H9 (cell line): ENCODE measurements around the gene CNNM2. TPM values are rescaled to one million over a fixed set of nuclear protein-coding genes. Genes with fewer than 3 reads are reported as not detected.
A peak's percentile ranks its signal among the peaks of the same experiment; 100 is the strongest.

Source experiments
- DNase-seq: peaks from one replicate; pipeline ENCODE4 v3.0.0-alpha.2; 2017
- H2AFZ ChIP-seq: one replicate; pipeline ENCODE4 v1.6.1; 2013; ENCODE audit warnings: mild to moderate bottlenecking, low read length, control low read depth, moderate library complexity
- H2AK5ac ChIP-seq: 2 replicates; pipeline ENCODE4 v1.6.1; 2013; ENCODE audit warnings: low read length, control low read depth, mixed read lengths; ENCODE audit not compliant: insufficient read length
- H2BK120ac ChIP-seq: one replicate; pipeline ENCODE4 v1.6.1; 2013; ENCODE audit warnings: low read depth, mild to moderate bottlenecking, low read length, control low read depth, inconsistent platforms; ENCODE audit not compliant: poor library complexity, severe bottlenecking
- H2BK12ac ChIP-seq: 2 replicates; pipeline ENCODE4 v1.6.1; 2013; ENCODE audit warnings: low read length, control low read depth, mixed read lengths, low read depth; ENCODE audit not compliant: insufficient read length
- H2BK15ac ChIP-seq: 2 replicates; pipeline ENCODE4 v1.6.1; 2013; ENCODE audit warnings: low read depth, low read length, control low read depth
- H2BK20ac ChIP-seq: one replicate; pipeline ENCODE4 v1.6.1; 2013; ENCODE audit warnings: low read depth, mild to moderate bottlenecking, low read length, control low read depth, inconsistent platforms; ENCODE audit not compliant: poor library complexity, severe bottlenecking
- H2BK5ac ChIP-seq: 2 replicates; pipeline ENCODE4 v1.6.1; 2013; ENCODE audit warnings: low read length, control low read depth, mixed read lengths; ENCODE audit not compliant: insufficient read length
- H3K14ac ChIP-seq: 2 replicates; pipeline ENCODE4 v1.6.1; 2013; ENCODE audit warnings: low read length, control low read depth; ENCODE audit not compliant: insufficient read depth
- H3K18ac ChIP-seq: 2 replicates; pipeline ENCODE4 v1.6.1; 2013; ENCODE audit warnings: low read depth, mild to moderate bottlenecking, mixed read lengths, low read length, control low read depth; ENCODE audit not compliant: insufficient read length
- H3K23ac ChIP-seq: 2 replicates; pipeline ENCODE4 v1.6.1; 2013; ENCODE audit warnings: low read length, control low read depth, mixed read lengths, low read depth; ENCODE audit not compliant: insufficient read length
- H3K23me2 ChIP-seq: 2 replicates; pipeline ENCODE4 v1.6.1; 2013; ENCODE audit warnings: low read depth, mild to moderate bottlenecking, mixed read lengths, low read length, control low read depth; ENCODE audit not compliant: insufficient read length, poor library complexity, severe bottlenecking
- H3K27ac ChIP-seq: 2 replicates; pipeline ENCODE4 v1.5.1; 2013; ENCODE audit warnings: low read length, control low read depth, mixed read lengths, low read depth; ENCODE audit not compliant: insufficient read length
- H3K27me3 ChIP-seq: 2 replicates; pipeline ENCODE4 v1.6.1; 2013; ENCODE audit warnings: low read length, control low read depth, inconsistent platforms; ENCODE audit not compliant: insufficient read depth
- H3K4ac ChIP-seq: 2 replicates; pipeline ENCODE4 v1.6.1; 2013; ENCODE audit warnings: low read depth, mild to moderate bottlenecking, control low read depth, inconsistent platforms, low read length, moderate library complexity
- H3K4me1 ChIP-seq: 2 replicates; pipeline ENCODE4 v1.6.1; 2013; ENCODE audit warnings: low read length, control low read depth, inconsistent platforms; ENCODE audit not compliant: insufficient read depth
- H3K4me2 ChIP-seq: 2 replicates; pipeline ENCODE4 v1.6.1; 2013; ENCODE audit warnings: low read length, control low read depth, mixed read lengths; ENCODE audit not compliant: insufficient read length, insufficient read depth
- H3K56ac ChIP-seq: 2 replicates; pipeline ENCODE4 v1.6.1; 2013; ENCODE audit warnings: low read depth, mild to moderate bottlenecking, mixed read lengths, low read length, control low read depth; ENCODE audit not compliant: insufficient read length
- H3K79me1 ChIP-seq: 2 replicates; pipeline ENCODE4 v1.6.1; 2013; ENCODE audit warnings: low read depth, mild to moderate bottlenecking, moderate library complexity, low read length, control low read depth, inconsistent platforms; ENCODE audit not compliant: insufficient read depth, poor library complexity, severe bottlenecking
- H3K79me2 ChIP-seq: 2 replicates; pipeline ENCODE4 v1.6.1; 2013; ENCODE audit warnings: low read length, control low read depth, inconsistent platforms; ENCODE audit not compliant: insufficient read depth
- H3K9ac ChIP-seq: 2 replicates; pipeline ENCODE4 v1.6.1; 2013; ENCODE audit warnings: low read length, control low read depth, mixed read lengths; ENCODE audit not compliant: insufficient read length; ENCODE audit errors: extremely low read depth
- H3K9me3 ChIP-seq: one replicate; pipeline ENCODE4 v1.6.1; 2013; ENCODE audit warnings: low read depth, low read length, inconsistent platforms; ENCODE audit not compliant: control insufficient read depth
- H3T11ph ChIP-seq: one replicate; pipeline ENCODE4 v1.6.1; 2013; ENCODE audit warnings: mild to moderate bottlenecking, low read length, control low read depth, inconsistent platforms
- H4K20me1 ChIP-seq: one replicate; pipeline ENCODE4 v1.6.1; 2013; ENCODE audit not compliant: control insufficient read depth, insufficient read length, insufficient read depth
- H4K5ac ChIP-seq: 2 replicates; pipeline ENCODE4 v1.6.1; 2013; ENCODE audit warnings: low read depth, mild to moderate bottlenecking, mixed read lengths, low read length, control low read depth; ENCODE audit not compliant: insufficient read length
- H4K8ac ChIP-seq: replicated peaks from 2 replicates; pipeline ENCODE4 v1.6.1; 2013; ENCODE audit warnings: low read length, control low read depth, mixed read lengths, low read depth; ENCODE audit not compliant: insufficient read length
- H4K91ac ChIP-seq: 2 replicates; pipeline ENCODE4 v1.6.1; 2013; ENCODE audit warnings: low read depth, mild to moderate bottlenecking, moderate library complexity, mixed read lengths, low read length, control low read depth; ENCODE audit not compliant: insufficient read length
- H3K27ac Mint-ChIP-seq, 3 experiments: 2 replicates in 2 of 3; 3 replicates in 1 of 3; pipeline ENCODE4 v1.8.0; 2020 to 2021; ENCODE audit warnings: mixed read lengths in 3 of 3, mild to moderate bottlenecking in 1 of 3, moderate library complexity in 1 of 3
- H3K27me3 Mint-ChIP-seq: 2 replicates; pipeline ENCODE4 v1.8.0; 2021; ENCODE audit warnings: low read depth, mild to moderate bottlenecking, moderate library complexity, mixed read lengths
- H3K36me3 Mint-ChIP-seq, 3 experiments: 2 replicates in 2 of 3; 3 replicates in 1 of 3; pipeline ENCODE4 v1.8.0; 2020 to 2021; ENCODE audit warnings: low read depth in 3 of 3, mixed read lengths in 3 of 3; ENCODE audit not compliant: insufficient read depth in 1 of 3
- H3K4me1 Mint-ChIP-seq, 2 experiments: 2 replicates each; pipeline ENCODE4 v1.8.0; 2020; ENCODE audit warnings: mixed read lengths in 2 of 2
- H3K4me3 Mint-ChIP-seq, 2 experiments: 2 replicates in 1 of 2; 3 replicates in 1 of 2; pipeline ENCODE4 v1.8.0; 2020 to 2021; ENCODE audit warnings: mild to moderate bottlenecking in 2 of 2, mixed read lengths in 2 of 2, moderate library complexity in 1 of 2
- H3K9me3 Mint-ChIP-seq, 2 experiments: 2 replicates in 1 of 2; 3 replicates in 1 of 2; pipeline ENCODE4 v1.8.0; 2020; ENCODE audit warnings: mild to moderate bottlenecking in 2 of 2, mixed read lengths in 2 of 2, moderate library complexity in 1 of 2
- WGBS: extraction: QIAGEN DNeasy Blood & Tissue Kit; methylation state at CpG from one replicate; pipeline ENCODE4 v1.1.7; 2013; ENCODE audit warnings: missing lambda C conversion rate, low lambda C conversion rate, mixed read lengths; ENCODE audit not compliant: insufficient read length; ENCODE audit errors: extremely low coverage; 5-methylcytosine and 5-hydroxymethylcytosine counted together
- total RNA-seq: library from RNA; stranded (reverse); gene quantifications from 2 replicates; pipeline ENCODE4 v1.2.1, GENCODE V29; 2021
- TF ChIP-seq, protein P1 (sequence below): fragments of 200-600 bp; sonication (generic); conservative IDR thresholded peaks from 3 replicates; pipeline ENCODE4 v1.8.0; 2021; ENCODE audit warnings: antibody characterized with exemption, mild to moderate bottlenecking

The CNNM2 gene
- total RNA-seq, 1 experiment from 2014 or later, result 17.5 TPM

DNA sequence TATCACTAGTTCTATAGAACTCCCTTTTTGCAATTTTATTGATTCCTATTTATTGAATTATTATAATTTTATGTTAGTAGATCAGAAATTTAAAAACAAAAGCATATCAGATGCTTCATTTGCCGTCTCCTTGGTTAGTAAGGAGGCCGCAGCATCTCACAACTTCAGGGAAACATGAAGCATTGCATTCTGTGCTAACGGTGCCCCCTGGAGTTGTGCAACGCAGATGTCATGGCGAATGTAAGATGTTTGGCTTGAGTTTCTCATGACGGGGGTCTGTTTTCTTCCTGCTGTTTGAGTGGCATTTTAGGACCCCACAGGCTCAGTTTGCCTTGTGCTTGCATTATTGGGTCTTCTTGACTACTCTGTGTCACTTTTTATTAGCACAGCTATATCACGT lies 124.8 kb downstream of the CNNM2 start:
- no CpG with 5 or more reads among the region's 7 CpGs for WGBS

More for the DNA sequence above, 124.8 kb downstream of the CNNM2 start:
- no peaks in the 10 kb centered on the region for H3K36me3 Mint-ChIP-seq
- no peak overlapping the region for H3K18ac ChIP-seq
- H2BK12ac ChIP-seq, result no peak overlapping the region
- peaks cover 2% of the 10 kb centered on the region; the same call in 1 of the 2 replicates for H3K27me3 Mint-ChIP-seq
- H3K9ac ChIP-seq, result no peak overlapping the region
- peaks cover 9% of the 10 kb centered on the region for H3K4me1 ChIP-seq
- H2AK5ac ChIP-seq, result no peak overlapping the region
- H2BK120ac ChIP-seq, result no peak overlapping the region
- no peak overlapping the region for H3T11ph ChIP-seq
- H4K8ac ChIP-seq, result no peak overlapping the region
- no peak overlapping the region for H3K56ac ChIP-seq
- H4K20me1 ChIP-seq, result no peaks in the 10 kb centered on the region
- H3K27me3 ChIP-seq, result no peaks in the 10 kb centered on the region
- no peak overlapping the region for H2BK5ac ChIP-seq
- peak overlapping the region in 1 of 3 experiments; percentile 46; a peak in 2 of 7 replicates for H3K27ac Mint-ChIP-seq
- no peak overlapping the region for H3K4ac ChIP-seq
- no peaks in the 10 kb centered on the region for H3K79me1 ChIP-seq
- DNase-seq, result no peak
- TF ChIP-seq, protein P1, sequence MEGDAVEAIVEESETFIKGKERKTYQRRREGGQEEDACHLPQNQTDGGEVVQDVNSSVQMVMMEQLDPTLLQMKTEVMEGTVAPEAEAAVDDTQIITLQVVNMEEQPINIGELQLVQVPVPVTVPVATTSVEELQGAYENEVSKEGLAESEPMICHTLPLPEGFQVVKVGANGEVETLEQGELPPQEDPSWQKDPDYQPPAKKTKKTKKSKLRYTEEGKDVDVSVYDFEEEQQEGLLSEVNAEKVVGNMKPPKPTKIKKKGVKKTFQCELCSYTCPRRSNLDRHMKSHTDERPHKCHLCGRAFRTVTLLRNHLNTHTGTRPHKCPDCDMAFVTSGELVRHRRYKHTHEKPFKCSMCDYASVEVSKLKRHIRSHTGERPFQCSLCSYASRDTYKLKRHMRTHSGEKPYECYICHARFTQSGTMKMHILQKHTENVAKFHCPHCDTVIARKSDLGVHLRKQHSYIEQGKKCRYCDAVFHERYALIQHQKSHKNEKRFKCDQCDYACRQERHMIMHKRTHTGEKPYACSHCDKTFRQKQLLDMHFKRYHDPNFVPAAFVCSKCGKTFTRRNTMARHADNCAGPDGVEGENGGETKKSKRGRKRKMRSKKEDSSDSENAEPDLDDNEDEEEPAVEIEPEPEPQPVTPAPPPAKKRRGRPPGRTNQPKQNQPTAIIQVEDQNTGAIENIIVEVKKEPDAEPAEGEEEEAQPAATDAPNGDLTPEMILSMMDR, result peak; percentile 64
- no peak overlapping the region for H2BK15ac ChIP-seq
- H4K5ac ChIP-seq, result no peak overlapping the region
- H2AFZ ChIP-seq, result no peak overlapping the region
- no peaks in the 10 kb centered on the region for H3K23me2 ChIP-seq
- H3K4me1 Mint-ChIP-seq, result peaks cover 34 to 36% of the 10 kb centered on the region in 2 experiments
- H3K23ac ChIP-seq, result no peak overlapping the region
- H3K4me3 Mint-ChIP-seq, result no peak overlapping the region
- no peak overlapping the region for H3K4me2 ChIP-seq
- H3K9me3 Mint-ChIP-seq, result no peaks in the 10 kb centered on the region
- H4K91ac ChIP-seq, result no peak overlapping the region
- H2BK20ac ChIP-seq, result no peak overlapping the region
- H3K27ac ChIP-seq, result no peak overlapping the region
- H3K14ac ChIP-seq, result no peak overlapping the region
- H3K9me3 ChIP-seq, result no peaks in the 10 kb centered on the region
- H3K79me2 ChIP-seq, result no peaks in the 10 kb centered on the region
